HG02884 (cell line): ENCODE measurements around the gene ENDOD1.

Experiments
- ATAC-seq: cut with Tn5 transposase; IDR thresholded peaks from one replicate; pipeline ENCODE4 v1.9.1; 2021; ENCODE audit warnings: mild to moderate bottlenecking, moderate library complexity; ENCODE audit not compliant: unreplicated experiment

ENDOD1 gene

GRCh38 chr11:95137299-95137698 is 47.7 kb downstream of the ENDOD1 start:
- no peak for ATAC-seq

- ATAC-seq, result peak; percentile 94
Observed at GRCh38 chr11:95138448-95138847, 48.8 kb downstream of the ENDOD1 start.

GRCh38 chr11:95140397-95141033 is 50.9 kb downstream of the ENDOD1 start:
- no peak for ATAC-seq

GRCh38 chr11:95142431-95142830 is 52.8 kb downstream of the ENDOD1 start:
- no peak for ATAC-seq

GRCh38 chr11:95143106-95143681 is 53.5 kb downstream of the ENDOD1 start:
- no peak for ATAC-seq

GRCh38 chr11:95144313-95145235 is 54.9 kb downstream of the ENDOD1 start:
- no peak for ATAC-seq

- no peak for ATAC-seq
Observed at GRCh38 chr11:95145430-95146060, 55.9 kb downstream of the ENDOD1 start.

GRCh38 chr11:95147364-95147905 is 57.8 kb downstream of the ENDOD1 start:
- no peak for ATAC-seq

- no peak for ATAC-seq
Observed at GRCh38 chr11:95148406-95148805, 58.8 kb downstream of the ENDOD1 start.

- no peak for ATAC-seq
Observed at GRCh38 chr11:95148938-95149337, 59.3 kb downstream of the ENDOD1 start.

GRCh38 chr11:95149651-95150364 is 60.2 kb downstream of the ENDOD1 start:
- ATAC-seq, result no peak

- peak; percentile 74 for ATAC-seq
Observed at GRCh38 chr11:95150956-95151684, 61.5 kb downstream of the ENDOD1 start.

GRCh38 chr11:95152876-95153856 is 63.5 kb downstream of the ENDOD1 start:
- no peak for ATAC-seq

- no peak for ATAC-seq
Observed at GRCh38 chr11:95153857-95154246, 64.2 kb downstream of the ENDOD1 start.

- no peak for ATAC-seq
Observed at GRCh38 chr11:95154514-95154913, 64.9 kb downstream of the ENDOD1 start.

- ATAC-seq, result no peak
Observed at GRCh38 chr11:95155385-95155784, 65.7 kb downstream of the ENDOD1 start.

- ATAC-seq, result no peak
Observed at GRCh38 chr11:95156133-95156721, 66.6 kb downstream of the ENDOD1 start.

- ATAC-seq, result no peak
Observed at GRCh38 chr11:95156916-95157541, 67.4 kb downstream of the ENDOD1 start.
